Activated B cell treated with CpG ODN at 0.5 μM for 24 hours (primary cell): ENCODE measurements around the gene MBNL1. TPM values are rescaled to one million over a fixed set of nuclear protein-coding genes. Genes with fewer than 3 reads are reported as not detected.

ENCODE experiments used
- ATAC-seq: fragments of 200-7000 bp; cut with Tn5 transposase; one replicate; pipeline ENCODE4 v1.10.0; 2021; ENCODE audit warnings: low read depth, mild to moderate bottlenecking, moderate library complexity
- CTCF ChIA-PET: fragments of 350-600 bp; sonication (Branson Sonifier 250); formaldehyde crosslinking; loops from one replicate; lab custom pipeline; 2021; ENCODE audit warnings: antibody characterized with exemption; lab: Charles Lee
- POLR2A ChIA-PET: fragments of 350-600 bp; sonication (Branson Sonifier 250); formaldehyde crosslinking; loops from one replicate; lab custom pipeline; 2021; ENCODE audit warnings: antibody characterized with exemption; lab: Charles Lee
- DNase-seq: peaks from one replicate; pipeline ENCODE4 v3.0.0; 2022
- H3K27ac Mint-ChIP-seq: one replicate; pipeline ENCODE4 v1.8.0; 2020; ENCODE audit warnings: mixed read lengths
- H3K27me3 Mint-ChIP-seq: one replicate; pipeline ENCODE4 v1.8.0; 2021; ENCODE audit warnings: mixed read lengths
- H3K36me3 Mint-ChIP-seq: one replicate; pipeline ENCODE4 v1.8.0; 2021; ENCODE audit warnings: low read depth, mixed read lengths
- H3K4me1 Mint-ChIP-seq: one replicate; pipeline ENCODE4 v1.8.0; 2021; ENCODE audit warnings: mixed read lengths
- H3K4me3 Mint-ChIP-seq: one replicate; pipeline ENCODE4 v1.8.0; 2020; ENCODE audit warnings: mild to moderate bottlenecking, mixed read lengths
- H3K9me3 Mint-ChIP-seq: one replicate; pipeline ENCODE4 v1.8.0; 2020; ENCODE audit warnings: mixed read lengths
- CTCF ChIP-seq: fragments of 200-600 bp; IDR thresholded peaks from one replicate; pipeline ENCODE4 v1.8.0; 2022; ENCODE audit warnings: antibody characterized with exemption, mild to moderate bottlenecking
- intact Hi-C: fragments of 100-400 bp; cut with micrococcal nuclease; formaldehyde crosslinking; loops from one replicate; pipeline ENCODE4 v1.15.1; 2024
- total RNA-seq: library from RNA; stranded (reverse); gene quantifications from 2 replicates; pipeline ENCODE4 v1.2.3, GENCODE V29; 2022

The MBNL1 gene
- total RNA-seq, 1 donor from 2014 or later: 561 TPM

GRCh38 chr3:152258448-152259393, 10.0 kb upstream of the MBNL1 start:
- peak overlapping the region; percentile 39 for H3K4me3 Mint-ChIP-seq
- H3K27me3 Mint-ChIP-seq: no peaks in the 10 kb centered on the region
- peaks cover 79% of the 10 kb centered on the region for H3K4me1 Mint-ChIP-seq
- CTCF ChIA-PET: interaction anchor here (1.1 to 2.0 kb wide), 3 partner anchors 33 to 185 kb away, joined by 3 to 8 read pairs (median 5); no protein-coding TSS in a partner anchor
- peak overlapping the region; percentile 86 for H3K27ac Mint-ChIP-seq
- H3K36me3 Mint-ChIP-seq: peaks cover 3% of the 10 kb centered on the region
- DNase-seq: no peak
- H3K9me3 Mint-ChIP-seq: peaks cover under 1% of the 10 kb centered on the region
- POLR2A ChIA-PET: interaction anchor here (0.7 to 8.6 kb wide), 8 partner anchors 10 to 65 kb away, joined by 3 to 149 read pairs (median 6); partner anchors contain the start of gene MBNL1
- ATAC-seq: peak; percentile 23
- intact Hi-C loops: no loop called here
- no peak for TF ChIP-seq CTCF

GRCh38 chr3:152259468-152259867, 9.3 kb upstream of the MBNL1 start:
- intact Hi-C loops: no loop called here
- ChIA-PET CTCF (interaction anchor here (1.9 kb wide), 1 partner anchor 76 kb away, joined by 8 read pairs; no protein-coding TSS in a partner anchor), POLR2A (interaction anchor here (2.4 to 8.6 kb wide), 2 partner anchors 9 to 54 kb away, joined by 5 to 149 read pairs; partner anchors contain the start of gene MBNL1)
- no peaks in the 10 kb centered on the region for H3K9me3 Mint-ChIP-seq
- peaks cover 79% of the 10 kb centered on the region for H3K4me1 Mint-ChIP-seq
- H3K27ac Mint-ChIP-seq: peak overlapping the region; percentile 21
- H3K27me3 Mint-ChIP-seq: no peaks in the 10 kb centered on the region
- no peak overlapping the region for H3K4me3 Mint-ChIP-seq
- ATAC-seq (no peak), DNase-seq (no peak)
- no peak for TF ChIP-seq CTCF
- peaks cover 4% of the 10 kb centered on the region for H3K36me3 Mint-ChIP-seq

GRCh38 chr3:152260026-152260425, 8.7 kb upstream of the MBNL1 start:
- no peak for ATAC-seq
- Mint-ChIP-seq H3K9me3 (no peaks in the 10 kb centered on the region), H3K4me1 (peaks cover 75% of the 10 kb centered on the region), H3K27ac (peak overlapping the region; percentile 5), H3K36me3 (peaks cover 4% of the 10 kb centered on the region), H3K4me3 (no peak overlapping the region), H3K27me3 (no peaks in the 10 kb centered on the region)
- CTCF ChIA-PET: no interaction called here
- intact Hi-C loops: no loop called here
- no peak for DNase-seq
- no peak for TF ChIP-seq CTCF
- POLR2A ChIA-PET: interaction anchor here (1.2 to 8.6 kb wide), 2 partner anchors 9 to 30 kb away, joined by 3 to 149 read pairs; partner anchors contain the start of gene MBNL1

- no peak for TF ChIP-seq CTCF
- ChIA-PET CTCF (no interaction called here), POLR2A (interaction anchor here (1.2 to 8.6 kb wide), 2 partner anchors 8 to 30 kb away, joined by 3 to 149 read pairs; partner anchors contain the start of gene MBNL1)
- Mint-ChIP-seq H3K27me3 (no peaks in the 10 kb centered on the region), H3K36me3 (peaks cover 4% of the 10 kb centered on the region), H3K4me1 (peaks cover 75% of the 10 kb centered on the region), H3K4me3 (no peak overlapping the region), H3K9me3 (no peaks in the 10 kb centered on the region), H3K27ac (no peak overlapping the region)
- ATAC-seq (no peak), DNase-seq (no peak)
- intact Hi-C loops: no loop called here
Measured at GRCh38 chr3:152260529-152260928, 8.2 kb upstream of the MBNL1 start.

- no peak for DNase-seq
- intact Hi-C loops: no loop called here
Measured at GRCh38 chr3:152261329-152261728, 7.4 kb upstream of the MBNL1 start.

More at GRCh38 chr3:152261329-152261728, 7.4 kb upstream of the MBNL1 start:
- Mint-ChIP-seq H3K36me3 (peaks cover 4% of the 10 kb centered on the region), H3K27ac (no peak overlapping the region), H3K9me3 (no peaks in the 10 kb centered on the region), H3K4me1 (peaks cover 72% of the 10 kb centered on the region), H3K27me3 (no peaks in the 10 kb centered on the region), H3K4me3 (no peak overlapping the region)
- POLR2A ChIA-PET: interaction anchor here (0.6 to 1.2 kb wide), 2 partner anchors 29 to 36 kb away, joined by 3 to 8 read pairs; no protein-coding TSS in a partner anchor
- CTCF ChIA-PET: no interaction called here
- TF ChIP-seq CTCF: no peak
- no peak for ATAC-seq
